HG02610 (cell line): ENCODE results near the gene NDUFAF2.
A peak's percentile ranks its signal among the peaks of the same experiment; 100 is the strongest.
"Not testable (repeated sequence)": the region's sequence is repeated elsewhere in the genome, so short reads cannot be mapped to it uniquely, and the experiment has no call there.

Experiments
- ATAC-seq: cut with Tn5 transposase; IDR thresholded peaks from one replicate; pipeline ENCODE4 v1.9.1; 2021; ENCODE audit warnings: mild to moderate bottlenecking, moderate library complexity; ENCODE audit not compliant: unreplicated experiment

NDUFAF2 gene

DNA sequence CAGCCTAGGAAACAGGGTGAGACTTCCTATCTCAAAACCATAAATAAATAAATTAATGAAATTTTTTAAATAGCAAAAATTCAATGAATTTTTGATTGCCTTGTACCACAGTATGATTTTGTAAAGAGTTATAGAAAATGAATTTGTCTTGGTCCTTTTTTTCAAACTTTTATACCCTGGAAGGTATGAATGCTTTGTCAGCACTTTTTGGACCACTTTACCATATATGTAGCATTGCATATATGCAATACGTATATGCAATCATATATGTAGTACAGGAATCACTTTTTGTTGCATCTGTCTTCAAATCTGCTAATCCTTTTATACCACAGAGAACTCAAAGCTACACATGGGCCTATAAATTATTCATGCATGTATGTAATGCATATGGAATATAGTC lies 226.5 kb downstream of the NDUFAF2 start:
- no peak for ATAC-seq

DNA sequence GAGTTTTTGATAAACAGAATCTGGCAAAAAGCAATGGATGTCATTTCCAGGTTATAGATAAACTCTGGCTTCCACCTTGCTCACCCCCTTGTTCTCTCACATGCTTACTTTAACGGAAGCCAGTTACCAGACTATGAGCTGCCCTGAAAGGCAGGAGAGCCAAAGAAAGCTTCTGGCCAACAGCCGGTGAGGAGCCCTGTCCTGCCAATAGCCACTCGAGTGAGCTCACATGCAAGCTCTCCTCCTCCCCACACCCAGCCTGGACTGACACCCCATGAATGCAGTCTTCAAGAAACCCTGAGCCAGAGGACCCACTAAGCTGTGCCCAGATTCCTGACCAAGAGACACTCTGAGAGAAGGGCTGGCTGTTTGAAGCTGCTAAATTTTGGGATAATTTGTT lies 231.6 kb downstream of the NDUFAF2 start:
- ATAC-seq = no peak

DNA sequence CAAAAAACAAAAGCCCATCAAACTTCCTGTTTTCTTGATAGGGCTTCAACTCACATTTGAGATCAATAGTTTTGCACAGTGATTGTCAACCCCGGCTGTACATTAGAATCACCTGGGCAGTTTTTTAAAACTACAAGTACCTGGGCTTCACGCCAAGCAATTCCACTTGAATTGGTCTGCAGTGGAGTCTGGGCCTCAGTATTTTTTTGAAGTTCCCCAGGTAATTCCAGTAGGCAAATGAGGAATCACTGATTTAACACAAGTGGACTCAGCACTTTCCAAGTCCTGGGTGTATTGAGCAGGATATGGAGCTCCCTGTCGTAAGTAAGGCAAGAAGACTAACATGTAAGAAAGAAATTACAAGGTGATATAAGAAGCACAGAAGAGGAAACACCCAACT lies 232.1 kb downstream of the NDUFAF2 start:
- no peak for ATAC-seq

DNA sequence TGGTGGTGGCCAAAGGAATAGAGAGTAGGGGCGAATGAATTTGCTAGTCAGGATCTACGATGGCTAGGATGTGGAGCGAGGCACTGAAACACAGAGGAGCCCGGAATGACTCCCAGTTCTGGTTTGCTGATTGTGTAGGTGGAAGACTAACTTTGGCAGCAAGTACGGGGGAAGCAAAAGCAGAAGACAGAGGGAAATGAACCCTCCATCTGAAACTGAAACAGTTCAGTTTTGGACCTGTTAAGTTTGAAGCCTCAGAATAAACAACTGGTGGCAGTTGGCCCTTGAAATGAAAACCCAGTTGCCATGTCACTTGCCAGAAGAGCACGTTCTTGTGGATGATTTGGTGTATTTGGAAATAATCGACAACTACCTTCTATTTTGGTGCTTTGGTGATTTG lies 232.7 kb downstream of the NDUFAF2 start:
- peak; percentile 75 for ATAC-seq

DNA sequence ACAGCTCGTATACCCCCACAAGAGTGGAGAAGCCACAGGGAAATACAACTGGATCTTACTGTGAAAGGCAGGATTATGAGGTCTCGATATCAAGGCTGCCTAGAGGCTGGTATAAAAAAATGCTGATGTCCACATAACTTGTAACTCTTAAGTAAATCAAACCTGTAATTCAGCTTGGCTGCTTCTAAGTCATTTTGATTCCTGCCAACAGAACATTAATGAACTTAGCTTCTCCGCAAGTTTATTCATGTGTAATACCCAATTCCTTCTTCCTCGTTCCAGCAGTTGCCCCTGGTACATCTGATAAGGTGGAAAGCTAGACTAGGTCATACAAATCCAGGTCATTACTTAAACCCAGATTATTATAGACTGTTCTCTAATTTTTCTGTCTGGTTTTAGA lies 233.7 kb downstream of the NDUFAF2 start:
- no peak for ATAC-seq

GRCh38 chr5:61180886-61181285 lies 235.9 kb downstream of the NDUFAF2 start:
- ATAC-seq = no peak

DNA sequence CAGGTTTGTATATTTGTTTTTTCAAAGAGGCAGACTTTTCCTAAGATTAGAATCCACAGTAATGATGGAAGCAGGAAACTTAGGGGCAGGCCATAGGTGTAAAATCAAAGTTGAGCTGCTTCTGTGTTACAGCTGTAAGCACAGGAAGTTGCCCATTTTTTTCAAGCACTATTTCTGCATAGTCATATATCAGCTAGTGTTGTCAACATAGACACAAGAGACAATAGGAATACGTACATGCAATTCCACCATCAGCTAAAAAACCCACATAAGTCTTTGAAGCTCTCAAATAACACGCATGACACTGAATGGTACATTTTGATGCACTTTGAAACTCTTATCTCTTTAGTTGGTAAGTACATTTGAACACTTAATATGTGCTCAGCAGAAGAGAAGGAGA lies 237.4 kb downstream of the NDUFAF2 start:
- ATAC-seq = no peak

- no peak for ATAC-seq
These were observed 238.5 kb downstream of the NDUFAF2 start for GRCh38 chr5:61183538-61183937.

DNA sequence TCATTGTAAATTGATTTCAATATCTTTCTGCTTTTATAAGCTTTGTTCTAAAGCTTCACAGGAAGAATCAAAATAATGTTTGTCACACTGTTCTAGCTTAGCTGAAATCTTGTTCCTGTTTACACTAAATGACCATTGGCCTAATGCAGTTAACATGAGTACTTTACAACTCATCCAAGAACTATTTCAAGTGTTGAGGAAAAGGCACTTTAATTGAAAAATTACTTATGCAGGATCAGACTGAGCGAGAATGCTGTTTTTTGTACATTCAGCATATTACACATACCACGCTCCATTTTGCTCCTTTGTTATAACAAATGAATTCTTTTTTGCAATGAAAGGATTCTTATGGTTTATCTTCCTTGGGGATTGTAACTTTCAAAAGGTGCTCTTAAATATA lies 239.7 kb downstream of the NDUFAF2 start:
- no peak for ATAC-seq

DNA sequence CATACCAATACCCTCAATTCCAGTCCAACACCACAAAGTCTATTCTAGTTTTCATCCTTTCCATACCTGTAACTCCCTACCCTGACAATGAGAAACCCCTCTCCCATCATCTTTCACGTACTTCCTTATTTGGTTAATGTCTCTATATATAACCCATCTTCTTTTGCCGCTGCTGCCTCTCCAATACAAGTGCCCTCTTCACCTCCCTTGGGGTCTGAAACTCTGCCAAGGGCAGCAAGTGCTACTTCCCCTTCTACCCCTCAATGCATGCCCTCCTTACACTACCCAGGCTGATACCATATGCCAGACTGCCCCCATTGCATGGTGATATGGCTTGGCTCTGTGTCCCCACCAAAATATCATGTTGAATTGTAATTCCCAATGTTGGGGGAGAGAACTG lies 241.6 kb downstream of the NDUFAF2 start:
- ATAC-seq = no peak

DNA sequence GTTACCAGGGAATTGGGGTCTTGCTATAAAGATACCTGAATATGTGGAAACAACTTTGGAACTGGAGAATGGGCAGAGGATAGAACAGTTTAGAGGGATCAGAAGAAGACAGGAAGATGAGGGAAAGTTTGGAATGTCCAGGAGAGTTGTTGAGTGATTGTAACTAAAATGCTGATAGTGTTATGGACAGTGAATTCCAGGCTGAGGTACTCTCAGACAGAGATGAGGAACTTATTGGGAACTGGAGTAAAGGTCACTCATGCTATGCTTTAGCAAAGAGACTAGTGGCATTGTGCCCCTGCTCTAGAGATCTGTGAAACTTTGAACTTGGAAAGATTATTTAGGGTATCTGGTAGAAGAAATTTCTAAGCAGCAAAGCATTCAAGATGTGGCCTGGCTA lies 242.3 kb downstream of the NDUFAF2 start:
- ATAC-seq = not testable (repeated sequence)

- ATAC-seq = not testable (repeated sequence)
These were observed 242.8 kb downstream of the NDUFAF2 start for GRCh38 chr5:61187826-61188225.

DNA sequence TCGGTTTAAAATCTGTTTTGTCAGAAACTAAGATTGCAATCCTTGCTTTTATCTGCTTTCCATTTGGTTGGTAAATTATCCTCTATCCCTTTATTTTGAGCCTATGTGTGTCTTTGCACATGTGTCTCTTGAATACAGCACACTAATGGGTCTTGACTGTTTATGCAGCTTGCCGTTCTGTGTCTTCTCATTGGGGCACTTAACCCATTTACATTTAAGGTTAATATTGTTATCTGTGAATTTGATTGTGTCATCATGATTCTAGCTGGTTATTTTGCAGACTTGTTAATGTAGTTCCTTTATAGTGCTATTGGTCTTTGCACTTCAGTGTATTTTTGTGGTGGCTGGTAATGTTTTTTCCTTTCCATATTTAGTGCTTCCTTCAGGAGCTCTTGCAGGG lies 253.6 kb downstream of the NDUFAF2 start:
- no peak for ATAC-seq

DNA sequence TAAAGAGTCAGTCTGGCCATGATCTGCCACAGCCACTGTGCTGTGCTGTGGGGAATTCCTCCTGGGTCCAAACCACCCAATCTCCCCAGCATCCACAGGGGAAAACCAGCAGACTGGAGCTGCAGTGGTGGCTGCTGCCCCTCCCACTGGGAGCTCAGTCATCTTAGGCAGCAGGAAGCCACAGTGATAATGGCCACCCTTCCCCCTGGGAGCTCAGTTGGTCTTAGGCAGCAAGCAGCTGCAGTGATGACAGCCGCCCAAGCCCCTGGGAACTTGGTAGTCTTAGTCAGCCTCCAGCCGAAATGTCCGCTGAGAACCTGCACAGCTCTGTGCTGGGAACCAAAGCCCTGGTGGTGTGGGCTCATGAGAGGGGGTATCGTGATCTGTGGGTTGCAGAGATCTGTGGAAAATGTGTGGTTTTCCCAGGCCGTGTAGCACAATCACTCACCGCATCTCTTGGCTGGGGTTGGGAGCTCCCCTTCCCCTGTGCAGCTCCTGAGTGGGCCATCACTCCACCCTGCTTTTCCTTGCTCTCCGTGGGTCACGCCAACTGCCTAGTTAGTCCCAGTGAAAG lies 255.7 kb downstream of the NDUFAF2 start:
- peak; percentile 83 for ATAC-seq

DNA sequence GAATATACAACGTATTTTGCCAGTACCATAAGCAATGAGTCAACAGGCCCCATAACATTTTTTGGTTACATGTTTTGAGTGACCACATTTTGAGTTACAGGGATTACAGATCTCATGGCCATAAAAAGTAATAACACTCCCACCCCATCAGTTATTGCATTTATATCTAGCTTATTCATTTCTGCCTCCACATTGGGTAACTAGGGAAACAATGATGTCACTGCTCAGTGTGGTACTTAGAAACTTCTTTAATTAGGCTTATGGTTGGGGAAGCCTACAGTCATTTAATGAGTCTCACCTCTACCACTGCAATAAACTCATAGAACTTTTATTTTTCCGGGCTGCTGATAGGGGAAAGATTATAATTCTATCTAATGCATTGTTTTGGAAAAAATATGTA lies 257.2 kb downstream of the NDUFAF2 start:
- peak; percentile 54 for ATAC-seq
